Glutamatergic neuron (in vitro differentiated cells): ENCODE data around the gene B4GALNT4. TPM values are rescaled to one million over a fixed set of nuclear protein-coding genes. Genes with fewer than 3 reads are reported as not detected.
"Not testable (repeated sequence)": the region's sequence is repeated elsewhere in the genome, so short reads cannot be mapped to it uniquely, and the experiment has no call there.

Source experiments
- DNase-seq: peaks from one replicate; pipeline ENCODE4 v3.0.0; 2022
- H3K27ac Mint-ChIP-seq: one replicate; pipeline ENCODE4 v1.8.0; 2020; ENCODE audit warnings: mild to moderate bottlenecking, mixed read lengths, inconsistent platforms; ENCODE audit not compliant: unreplicated experiment
- H3K27me3 Mint-ChIP-seq: one replicate; pipeline ENCODE4 v1.8.0; 2020; ENCODE audit warnings: mild to moderate bottlenecking, moderate library complexity, mixed read lengths, inconsistent platforms; ENCODE audit not compliant: unreplicated experiment
- H3K36me3 Mint-ChIP-seq: one replicate; pipeline ENCODE4 v1.8.0; 2020; ENCODE audit warnings: mild to moderate bottlenecking, mixed read lengths, inconsistent platforms; ENCODE audit not compliant: unreplicated experiment
- H3K4me1 Mint-ChIP-seq: one replicate; pipeline ENCODE4 v1.8.0; 2020; ENCODE audit warnings: mild to moderate bottlenecking, low read depth, mixed read lengths, inconsistent platforms; ENCODE audit not compliant: unreplicated experiment
- H3K4me3 Mint-ChIP-seq: one replicate; pipeline ENCODE4 v1.8.0; 2020; ENCODE audit warnings: mild to moderate bottlenecking, mixed read lengths, inconsistent platforms; ENCODE audit not compliant: unreplicated experiment
- H3K9me3 Mint-ChIP-seq: one replicate; pipeline ENCODE4 v1.8.0; 2020; ENCODE audit warnings: mild to moderate bottlenecking, moderate library complexity, mixed read lengths, inconsistent platforms; ENCODE audit not compliant: unreplicated experiment
- CTCF ChIP-seq: fragments of 200-600 bp; sonication (generic); IDR thresholded peaks from one replicate; pipeline ENCODE4 v1.5.0; 2021; ENCODE audit not compliant: partially characterized antibody, unreplicated experiment
- total RNA-seq: library from RNA; stranded (reverse); fragmentation: NEBNext Ultra II Directional; extraction: Animal tissue kit (Norgen Biotek cat#: 25700); gene quantifications from one replicate; pipeline ENCODE4 v1.2.1, GENCODE V29; 2021; ENCODE audit not compliant: unreplicated experiment

B4GALNT4 gene
- total RNA-seq, 1 donor from 2014 or later = 418 TPM

DNA sequence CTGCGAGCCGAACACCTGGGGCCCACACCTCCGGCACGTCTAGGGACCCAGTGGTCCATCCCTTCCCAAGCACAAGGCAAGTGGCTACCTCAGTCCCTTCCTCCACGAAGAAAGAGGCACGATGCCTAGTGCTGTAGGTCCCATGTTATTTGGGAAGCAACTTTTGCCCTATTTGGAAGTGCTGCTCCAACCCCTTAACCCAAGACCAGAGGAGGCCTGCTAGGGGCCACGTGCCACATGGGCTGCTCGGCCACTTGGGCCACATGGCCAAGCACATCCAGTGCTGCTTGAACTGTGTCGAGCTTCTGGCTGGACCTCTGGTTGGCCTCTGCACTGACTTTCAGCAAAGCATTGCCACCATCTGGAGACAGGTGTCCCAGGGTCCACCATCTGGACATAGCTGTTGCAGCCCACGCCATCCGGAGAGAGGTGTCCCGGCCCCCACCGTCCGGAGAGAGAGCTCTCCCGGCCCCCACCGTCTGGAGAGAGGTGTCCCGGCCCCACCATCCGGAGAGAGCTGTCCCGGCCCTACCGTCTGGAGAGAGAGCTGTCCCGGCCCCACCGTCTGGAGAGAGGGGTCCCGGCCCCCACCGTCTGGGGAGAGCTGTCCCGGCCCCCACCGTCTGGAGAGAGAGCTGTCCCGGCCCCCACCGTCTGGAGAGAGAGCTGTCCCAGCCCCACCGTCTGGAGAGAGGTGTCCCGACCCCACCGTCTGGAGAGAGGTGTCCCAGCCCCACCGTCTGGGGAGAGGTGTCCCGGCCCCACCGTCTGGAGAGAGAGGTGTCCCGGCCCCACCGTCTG is 6.5 kb upstream of the B4GALNT4 start:
- Mint-ChIP-seq H3K4me1 (peaks cover under 1% of the 10 kb centered on the region), H3K9me3 (peaks cover 11% of the 10 kb centered on the region), H3K27me3 (peaks cover 11% of the 10 kb centered on the region), H3K27ac (peak overlapping the region; percentile 38), H3K36me3 (no peaks in the 10 kb centered on the region), H3K4me3 (no peak overlapping the region)
- peak; percentile 31 for DNase-seq
- TF ChIP-seq CTCF = no peak

DNA sequence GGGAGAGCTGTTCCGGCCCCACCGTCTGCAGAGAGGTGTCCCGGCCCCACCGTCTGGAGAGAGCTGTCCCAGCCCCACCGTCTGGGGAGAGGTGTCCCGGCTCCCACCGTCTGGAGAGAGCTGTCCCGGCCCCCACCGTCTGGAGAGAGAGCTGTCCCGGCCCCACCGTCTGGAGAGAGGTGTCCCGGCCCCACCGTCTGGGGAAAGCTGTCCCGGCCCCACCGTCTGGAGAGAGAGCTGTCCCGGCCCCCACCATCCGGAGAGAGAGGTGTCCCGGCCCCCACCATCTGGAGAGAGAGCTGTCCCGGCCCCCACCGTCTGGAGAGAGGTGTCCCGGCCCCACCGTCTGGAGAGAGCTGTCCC is 5.9 kb upstream of the B4GALNT4 start:
- not testable (repeated sequence) for DNase-seq, H3K4me1 Mint-ChIP-seq, H3K4me3 Mint-ChIP-seq, H3K36me3 Mint-ChIP-seq, H3K27ac Mint-ChIP-seq
- Mint-ChIP-seq H3K27me3 (peaks cover 13% of the 10 kb centered on the region), H3K9me3 (peaks cover 16% of the 10 kb centered on the region)

DNA sequence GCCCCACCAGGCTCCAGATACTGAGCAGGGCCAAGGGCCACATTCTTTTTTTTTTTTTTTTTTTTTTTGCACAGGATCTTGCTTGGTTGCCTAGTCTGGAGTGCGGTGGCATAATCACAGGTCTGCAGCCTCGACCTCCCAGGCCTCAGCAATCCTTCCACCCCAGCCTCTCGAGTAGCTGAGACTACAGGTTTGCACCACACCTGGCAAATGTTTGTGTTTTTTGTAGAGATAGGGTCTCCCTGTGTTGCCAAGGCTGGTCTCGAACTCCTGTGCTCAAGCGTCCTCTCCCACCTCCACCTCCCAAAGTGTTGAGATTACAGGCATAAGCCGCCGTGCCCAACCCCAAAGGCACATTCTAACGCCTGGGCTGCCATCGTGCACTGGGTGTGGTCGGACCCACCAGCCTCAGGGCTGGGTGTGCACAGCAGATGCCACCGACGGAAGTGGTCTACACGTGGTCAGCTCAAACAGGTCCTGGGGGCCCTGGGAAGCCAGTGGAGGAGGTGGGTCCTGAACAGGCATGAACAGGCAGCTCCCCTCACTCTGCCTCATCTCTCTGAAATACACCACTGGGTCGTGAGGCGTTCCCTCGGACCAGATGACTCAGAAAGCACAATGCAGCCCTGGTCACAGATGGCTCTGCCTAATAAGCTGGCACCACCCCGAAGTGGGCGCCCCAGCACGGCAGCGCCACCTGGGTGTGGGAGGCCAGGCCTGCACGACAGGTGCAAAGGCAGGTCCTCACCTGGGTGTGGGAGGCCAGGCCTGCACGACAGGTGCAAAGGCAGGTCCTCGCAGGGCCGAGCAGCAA is 5.1 kb upstream of the B4GALNT4 start:
- Mint-ChIP-seq H3K36me3 (no peaks in the 10 kb centered on the region), H3K4me1 (peaks cover 3% of the 10 kb centered on the region), H3K4me3 (no peak overlapping the region), H3K27ac (no peak overlapping the region), H3K27me3 (peaks cover 16% of the 10 kb centered on the region), H3K9me3 (peaks cover 18% of the 10 kb centered on the region)
- no peak for DNase-seq
- peak; percentile 15 for TF ChIP-seq CTCF

GRCh38 chr11:364991-365725 is 4.1 kb upstream of the B4GALNT4 start:
- no peak for DNase-seq
- Mint-ChIP-seq H3K27me3 (peaks cover 16% of the 10 kb centered on the region), H3K4me1 (peaks cover 3% of the 10 kb centered on the region), H3K27ac (no peak overlapping the region), H3K4me3 (no peak overlapping the region), H3K36me3 (no peaks in the 10 kb centered on the region), H3K9me3 (peaks cover 20% of the 10 kb centered on the region)
- no peak for TF ChIP-seq CTCF

- DNase-seq = no peak
- peaks cover 21% of the 10 kb centered on the region for H3K27me3 Mint-ChIP-seq
- no peak for TF ChIP-seq CTCF
- peaks cover 4% of the 10 kb centered on the region for H3K4me1 Mint-ChIP-seq
- H3K27ac Mint-ChIP-seq = no peak overlapping the region
- H3K4me3 Mint-ChIP-seq = no peak overlapping the region
- H3K36me3 Mint-ChIP-seq = no peaks in the 10 kb centered on the region
- H3K9me3 Mint-ChIP-seq = peaks cover 18% of the 10 kb centered on the region
Measured at GRCh38 chr11:365831-366230, 3.5 kb upstream of the B4GALNT4 start.
